H1 (cell line): ENCODE results near the gene ADAM12. TPM values are rescaled to one million over a fixed set of nuclear protein-coding genes. Genes with fewer than 3 reads are reported as not detected.
A peak's percentile ranks its signal among the peaks of the same experiment; 100 is the strongest.

Source experiments
- CTCF ChIA-PET: fragments of 300-600 bp; sonication (Branson Sonifier 250); formaldehyde crosslinking; loops from one replicate; lab custom pipeline; 2021; ENCODE audit not compliant: partially characterized antibody; lab: Charles Lee
- POLR2A ChIA-PET: fragments of 300-600 bp; sonication (Branson Sonifier 250); formaldehyde crosslinking; loops from one replicate; lab custom pipeline; 2021; ENCODE audit warnings: inconsistent platforms; ENCODE audit not compliant: partially characterized antibody; lab: Charles Lee
- DNase-seq, 2 experiments: peaks; one replicate each; pipeline versions ENCODE4 v3.0.0 to v3.0.0-alpha.2; 2010 to 2022; ENCODE audit warnings: low spot score in 2 of 2, low read depth in 1 of 2, mixed read lengths in 1 of 2
- FAIRE-seq: peaks from 2 replicates; lab custom pipeline; 2011; peaks lifted over from hg19 to GRCh38; lab: Jason Lieb, UNC
- H2AFZ ChIP-seq: 2 replicates; pipeline ENCODE4 v1.8.1; 2012; ENCODE audit warnings: low read length, inconsistent platforms
- H2AK5ac ChIP-seq: 2 replicates; pipeline ENCODE4 v1.6.1; 2013; ENCODE audit warnings: low read depth, low read length
- H2BK120ac ChIP-seq: replicated peaks from 2 replicates; pipeline ENCODE3; 2013; ENCODE audit warnings: low read depth, low read length, inconsistent platforms
- H2BK12ac ChIP-seq: 2 replicates; pipeline ENCODE4 v1.6.1; 2013; ENCODE audit warnings: low read depth, low read length
- H2BK15ac ChIP-seq: 2 replicates; pipeline ENCODE4 v1.6.1; 2013; ENCODE audit warnings: low read length
- H2BK20ac ChIP-seq: 2 replicates; pipeline ENCODE4 v1.6.1; 2013; ENCODE audit warnings: low read length
- H2BK5ac ChIP-seq: 2 replicates; pipeline ENCODE4 v1.6.1; 2013; ENCODE audit warnings: low read depth, low read length
- H3K14ac ChIP-seq: 2 replicates; pipeline ENCODE4 v1.6.1; 2013; ENCODE audit warnings: inconsistent platforms; ENCODE audit not compliant: insufficient read length
- H3K18ac ChIP-seq: 2 replicates; pipeline ENCODE4 v1.6.1; 2013; ENCODE audit warnings: low read length; ENCODE audit errors: extremely low read depth
- H3K23ac ChIP-seq: 2 replicates; pipeline ENCODE4 v1.6.1; 2013; ENCODE audit warnings: inconsistent platforms; ENCODE audit not compliant: insufficient read length
- H3K23me2 ChIP-seq: 2 replicates; pipeline ENCODE4 v1.6.1; 2013; ENCODE audit warnings: low read depth, low read length
- H3K27ac ChIP-seq: 2 replicates; pipeline ENCODE4 v1.6.1; 2011; ENCODE audit warnings: low read depth, low read length, inconsistent platforms
- H3K27me3 ChIP-seq, 4 experiments: replicated peaks in 1 of 4; 1 replicate in 1 of 4; 2 replicates in 3 of 4; pipeline versions ENCODE4 v1.6.1 to v1.8.1; 2011 to 2013; ENCODE audit warnings: low read length in 3 of 4, mild to moderate bottlenecking in 3 of 4, inconsistent platforms in 2 of 4, mixed read lengths in 2 of 4, moderate library complexity in 1 of 4; ENCODE audit not compliant: control insufficient read depth in 3 of 4, insufficient read depth in 3 of 4; ENCODE audit errors: extremely low read depth in 1 of 4
- H3K36me3 ChIP-seq, 4 experiments: 2 replicates each; pipeline versions ENCODE4 v1.6.1 to v1.8.1; 2011 to 2013; ENCODE audit warnings: mild to moderate bottlenecking in 4 of 4, low read length in 3 of 4, moderate library complexity in 2 of 4, control low read depth in 1 of 4, inconsistent platforms in 1 of 4; ENCODE audit not compliant: insufficient read depth in 4 of 4, control insufficient read depth in 2 of 4
- H3K4ac ChIP-seq: replicated peaks from 2 replicates; pipeline ENCODE3; 2013; ENCODE audit warnings: low read length, low read depth, mixed read lengths, inconsistent platforms; ENCODE audit not compliant: insufficient read length
- H3K4me1 ChIP-seq, 4 experiments: replicated peaks in 1 of 4; 1 replicate in 1 of 4; 2 replicates in 3 of 4; pipeline versions ENCODE4 v1.6.1 to v1.8.1; 2011 to 2013; ENCODE audit warnings: low read length in 3 of 4, inconsistent platforms in 2 of 4, mixed read lengths in 1 of 4; ENCODE audit not compliant: insufficient read depth in 4 of 4, control insufficient read depth in 3 of 4
- H3K4me2 ChIP-seq, 2 experiments: 2 replicates each; pipeline versions ENCODE4 v1.6.1 to v1.8.1; 2011 to 2013; ENCODE audit warnings: low read depth in 2 of 2, low read length in 2 of 2, control low read depth in 1 of 2, inconsistent platforms in 1 of 2, mild to moderate bottlenecking in 1 of 2; ENCODE audit not compliant: insufficient read depth in 1 of 2
- H3K4me3 ChIP-seq, 4 experiments: fragments of 200-600, 300-600 bp in 1 of 4; sonication (generic), shearing (Covaris generic), sonication (Bioruptor Twin) in 1 of 4; 2 replicates each; pipeline versions ENCODE4 v1.5.1 to v1.8.1; 2011 to 2016; ENCODE audit warnings: low read length in 4 of 4, low read depth in 3 of 4, control low read depth in 2 of 4, inconsistent platforms in 2 of 4, mild to moderate bottlenecking in 2 of 4, mixed read lengths in 1 of 4, moderate library complexity in 1 of 4; ENCODE audit not compliant: insufficient read depth in 2 of 4; ENCODE audit errors: extremely low read depth in 1 of 4
- H3K56ac ChIP-seq: replicated peaks from 2 replicates; pipeline ENCODE3; 2013; ENCODE audit warnings: low read depth, mild to moderate bottlenecking, mixed read lengths, low read length, inconsistent platforms; ENCODE audit not compliant: insufficient read length
- H3K79me1 ChIP-seq: 2 replicates; pipeline ENCODE4 v1.6.1; 2013; ENCODE audit warnings: low read depth, low read length, control low read depth
- H3K79me2 ChIP-seq, 2 experiments: 2 replicates each; pipeline versions ENCODE4 v1.6.1 to v1.8.1; 2012 to 2013; ENCODE audit warnings: low read length in 2 of 2, mild to moderate bottlenecking in 2 of 2, inconsistent platforms in 1 of 2; ENCODE audit not compliant: insufficient read depth in 2 of 2, control insufficient read depth in 1 of 2
- H3K9ac ChIP-seq, 4 experiments: replicated peaks in 1 of 4; 1 replicate in 1 of 4; 2 replicates in 3 of 4; pipeline versions ENCODE4 v1.6.1 to v1.8.1; 2011 to 2013; ENCODE audit warnings: low read depth in 3 of 4, low read length in 3 of 4, control low read depth in 2 of 4, mild to moderate bottlenecking in 2 of 4, moderate library complexity in 2 of 4, inconsistent platforms in 1 of 4; ENCODE audit errors: extremely low read depth in 1 of 4
- H3K9me3 ChIP-seq, 2 experiments: 2 replicates each; pipeline versions ENCODE4 v1.6.1 to v1.8.1; 2012 to 2013; ENCODE audit warnings: mild to moderate bottlenecking in 2 of 2, moderate library complexity in 2 of 2, control low read depth in 1 of 2, inconsistent platforms in 1 of 2, low read depth in 1 of 2, low read length in 1 of 2, mixed read lengths in 1 of 2; ENCODE audit not compliant: insufficient read depth in 2 of 2
- H4K20me1 ChIP-seq, 2 experiments: replicated peaks in 1 of 2; 2 replicates each; pipeline versions ENCODE3 to v1.8.1; 2011 to 2013; ENCODE audit warnings: inconsistent platforms in 2 of 2, low read length in 2 of 2, mild to moderate bottlenecking in 1 of 2; ENCODE audit not compliant: insufficient read depth in 2 of 2, control insufficient read depth in 1 of 2
- H4K5ac ChIP-seq: 2 replicates; pipeline ENCODE4 v1.6.1; 2013; ENCODE audit warnings: low read length, low read depth, mixed read lengths, inconsistent platforms; ENCODE audit not compliant: insufficient read length
- H4K8ac ChIP-seq: 2 replicates; pipeline ENCODE4 v1.8.0; 2013; ENCODE audit warnings: mild to moderate bottlenecking, moderate library complexity, low read length, inconsistent platforms; ENCODE audit not compliant: insufficient read depth; ENCODE audit errors: extremely low read depth
- H4K91ac ChIP-seq: replicated peaks from 2 replicates; pipeline ENCODE3; 2013; ENCODE audit warnings: low read length, mixed read lengths, inconsistent platforms; ENCODE audit not compliant: insufficient read length
- NRF1 ChIP-seq: IDR thresholded peaks from 2 replicates; pipeline ENCODE4 v1.6.1; 2011; ENCODE audit warnings: mild to moderate bottlenecking, low read depth, low read length, improper control_type of control experiment
- RAD21 ChIP-seq, 2 experiments: IDR thresholded peaks in 1 of 2; conservative IDR thresholded peaks in 1 of 2; 2 replicates each; pipeline ENCODE4 v1.6.1; 2011; ENCODE audit warnings: low read depth in 2 of 2, low read length in 2 of 2, improper control_type of control experiment in 1 of 2, inconsistent platforms in 1 of 2, mild to moderate bottlenecking in 1 of 2, moderate library complexity in 1 of 2
- WGBS, 2 experiments: shearing (Covaris generic) in 1 of 2; methylation state at CpG; one replicate each; pipeline versions ENCODE4 v1.1.6 to v1.1.7; 2013 to 2015; ENCODE audit warnings: low lambda C conversion rate in 2 of 2, mixed read lengths in 2 of 2, inconsistent platforms in 1 of 2, low coverage in 1 of 2, missing lambda C conversion rate in 1 of 2; ENCODE audit not compliant: insufficient replicate concordance in 2 of 2, insufficient coverage in 1 of 2, insufficient read length in 1 of 2; ENCODE audit errors: extremely low coverage in 1 of 2, missing lambda C conversion rate in 1 of 2; 5-methylcytosine and 5-hydroxymethylcytosine counted together
- polyA plus RNA-seq, 7 experiments: library from polyadenylated mRNA; depleted of rRNA in 3 of 7; stranded (reverse) in 5 of 7; unstranded in 2 of 7; fragments of >200 nt in 5 of 7; fragments of 200-250 nt in 2 of 7; gene quantifications; 1 replicate in 5 of 7; 2 replicates in 1 of 7; 4 replicates in 1 of 7; pipeline versions ENCODE4 v1.2.1 to v1.2.3, GENCODE V29; 2011 to 2013; ENCODE audit warnings: missing spikeins in 2 of 7, mixed read lengths in 2 of 7
- total RNA-seq: library from RNA; stranded (reverse); fragmentation: NEBNext Ultra II Directional; extraction: Animal tissue kit (Norgen Biotek cat#: 25700); gene quantifications from 2 replicates; pipeline ENCODE4 v1.2.1, GENCODE V29; 2021

ADAM12 gene
- total and polyA plus RNA-seq, 2 of the 8 experiments (the other 6 are each of a cell fraction or from before 2014, with no cell fraction given) = 0.07 to 0.17 TPM

- Histone ChIP-seq H3K4me1 (peaks cover 0 to 12% (median 1%) of the 10 kb centered on the region in 4 experiments; a peak in 3 of 7 replicates), H4K91ac (no peak overlapping the region), H3K23me2 (no peaks in the 10 kb centered on the region), H3K56ac (no peak overlapping the region), H3K27me3 (no peaks in the 10 kb centered on the region), H3K36me3 (no peaks in the 10 kb centered on the region), H2AFZ (no peak overlapping the region), H2BK20ac (no peak overlapping the region), H3K27ac (no peak overlapping the region), H3K9ac (no peak overlapping the region), H2BK5ac (no peak overlapping the region), H2AK5ac (no peak overlapping the region), H3K14ac (no peak overlapping the region), H3K23ac (no peak overlapping the region), H3K79me2 (no peaks in the 10 kb centered on the region), H3K4me2 (no peak overlapping the region), H3K9me3 (no peaks in the 10 kb centered on the region), H2BK12ac (no peak overlapping the region), H4K20me1 (no peaks in the 10 kb centered on the region), H4K5ac (no peak overlapping the region), H3K4me3 (no peak overlapping the region), H2BK120ac (no peak overlapping the region), H2BK15ac (no peak overlapping the region), H3K18ac (no peak overlapping the region), H3K79me1 (no peaks in the 10 kb centered on the region), H4K8ac (no peak overlapping the region), H3K4ac (no peak overlapping the region)
- FAIRE-seq (no peak), DNase-seq (no peak)
- CTCF ChIA-PET = interaction anchor here (0.7 to 3.9 kb wide), 13 partner anchors 10 to 616 kb away, joined by 3 to 15 read pairs (median 3); no protein-coding TSS in a partner anchor
- TF ChIP-seq NRF1 (no peak), RAD21 (IDR thresholded peaks at IDR 0.05 in 1 of 2, conservative IDR thresholded peaks at IDR 0.05 in 1 of 2; ENCODE audit: low read depth in 2 of 2, low read length in 2 of 2) (0 out of 4 replicates have a peak, but pooled peaks of 1 of the 2 experiments have one; percentile 3)
- 83% methylated on average over 5 of the region's 5 CpGs; no CpG with 5 or more reads in 1 of the 2 experiments for WGBS, 2 experiments
- POLR2A ChIA-PET = no interaction called here
Measured at GRCh38 chr10:125983656-125984055, 404.6 kb downstream of the ADAM12 start.
